NOMO-1 treated with dmso at 0.1 percent for 144 hours (cell line): ENCODE data around the gene ARPC1A.
"Not testable (repeated sequence)": the region's sequence is repeated elsewhere in the genome, so short reads cannot be mapped to it uniquely, and the experiment has no call there.

Experiments
- DNase-seq: peaks from one replicate; lab custom pipeline; 2025; ENCODE audit not compliant: unreplicated experiment; lab: John Stamatoyannopoulos, UW

Gene ARPC1A

GRCh38 chr7:99407872-99408378, 82.2 kb downstream of the ARPC1A start:
- DNase-seq = no peak

- DNase-seq = peak; percentile 98
Measured at GRCh38 chr7:99408379-99409191, 82.9 kb downstream of the ARPC1A start, which contains the start of the genes BUD31 and PDAP1. BUD31 (plus strand) TSS chr7:99408969; CDS start chr7:99411093, 2,124 bp downstream. PDAP1 (minus strand) TSS chr7:99408597; CDS start chr7:99408548, 49 bp downstream.

- peak; percentile 60 for DNase-seq
Measured at GRCh38 chr7:99409192-99409572, 83.5 kb downstream of the ARPC1A start.

GRCh38 chr7:99409806-99410205, 84.1 kb downstream of the ARPC1A start:
- no peak for DNase-seq

GRCh38 chr7:99410635-99411034, 84.9 kb downstream of the ARPC1A start:
- no peak for DNase-seq

- not testable (repeated sequence) for DNase-seq
Measured at GRCh38 chr7:99415513-99416127, 89.9 kb downstream of the ARPC1A start.
